ENCODE measurements around the gene FNTB.

DNA sequence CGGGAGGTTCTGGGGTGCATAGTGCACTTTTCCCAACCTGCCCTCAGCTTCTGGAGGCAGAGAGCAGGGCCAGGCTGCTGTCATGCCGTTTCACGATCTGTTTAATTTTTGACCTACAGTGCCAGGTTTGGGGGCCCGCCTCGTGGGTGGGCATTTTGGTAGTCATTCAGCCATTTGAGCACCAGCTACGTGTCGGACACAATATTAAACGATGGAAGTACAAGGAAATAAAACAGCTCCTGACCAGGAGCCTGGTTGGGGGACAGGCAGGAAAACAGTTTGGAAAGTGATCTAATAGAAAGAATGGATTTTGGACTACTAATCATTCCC lies 708 bp downstream of the FNTB start:
- TF ChIP-seq MTA3 (IDR thresholded peaks at IDR 0.05; ENCODE audit: borderline replicate concordance), result no peak
- TF ChIP-seq, protein P1, sequence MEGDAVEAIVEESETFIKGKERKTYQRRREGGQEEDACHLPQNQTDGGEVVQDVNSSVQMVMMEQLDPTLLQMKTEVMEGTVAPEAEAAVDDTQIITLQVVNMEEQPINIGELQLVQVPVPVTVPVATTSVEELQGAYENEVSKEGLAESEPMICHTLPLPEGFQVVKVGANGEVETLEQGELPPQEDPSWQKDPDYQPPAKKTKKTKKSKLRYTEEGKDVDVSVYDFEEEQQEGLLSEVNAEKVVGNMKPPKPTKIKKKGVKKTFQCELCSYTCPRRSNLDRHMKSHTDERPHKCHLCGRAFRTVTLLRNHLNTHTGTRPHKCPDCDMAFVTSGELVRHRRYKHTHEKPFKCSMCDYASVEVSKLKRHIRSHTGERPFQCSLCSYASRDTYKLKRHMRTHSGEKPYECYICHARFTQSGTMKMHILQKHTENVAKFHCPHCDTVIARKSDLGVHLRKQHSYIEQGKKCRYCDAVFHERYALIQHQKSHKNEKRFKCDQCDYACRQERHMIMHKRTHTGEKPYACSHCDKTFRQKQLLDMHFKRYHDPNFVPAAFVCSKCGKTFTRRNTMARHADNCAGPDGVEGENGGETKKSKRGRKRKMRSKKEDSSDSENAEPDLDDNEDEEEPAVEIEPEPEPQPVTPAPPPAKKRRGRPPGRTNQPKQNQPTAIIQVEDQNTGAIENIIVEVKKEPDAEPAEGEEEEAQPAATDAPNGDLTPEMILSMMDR (IDR thresholded peaks at IDR 0.05 in 2 of 3, conservative IDR thresholded peaks at IDR 0.05 in 1 of 3; ENCODE audit: insufficient read depth in 2 of 3, low read depth in 1 of 3, low read length in 3 of 3), result no peak
- TF ChIP-seq, protein P2, sequence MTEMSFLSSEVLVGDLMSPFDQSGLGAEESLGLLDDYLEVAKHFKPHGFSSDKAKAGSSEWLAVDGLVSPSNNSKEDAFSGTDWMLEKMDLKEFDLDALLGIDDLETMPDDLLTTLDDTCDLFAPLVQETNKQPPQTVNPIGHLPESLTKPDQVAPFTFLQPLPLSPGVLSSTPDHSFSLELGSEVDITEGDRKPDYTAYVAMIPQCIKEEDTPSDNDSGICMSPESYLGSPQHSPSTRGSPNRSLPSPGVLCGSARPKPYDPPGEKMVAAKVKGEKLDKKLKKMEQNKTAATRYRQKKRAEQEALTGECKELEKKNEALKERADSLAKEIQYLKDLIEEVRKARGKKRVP (CRISPR knock-in tag; IDR thresholded peaks at IDR 0.05), result no peak
- TF ChIP-seq RFX5 (IDR thresholded peaks at IDR 0.05; ENCODE audit: low read depth, low read length), result no peak
- no peak for TF ChIP-seq TAF1 (IDR thresholded peaks at IDR 0.05; ENCODE audit: control insufficient read depth, extremely low read depth, insufficient read depth, low read length, severe bottlenecking)
- TF ChIP-seq ZBTB7A (IDR thresholded peaks at IDR 0.05; ENCODE audit: borderline replicate concordance, control insufficient read depth, low read depth, low read length), result no peak
- TF ChIP-seq ETS1 (conservative IDR thresholded peaks at IDR 0.05; ENCODE audit: control insufficient read depth, low read depth, low read length), result no peak

Data from K562 (cell line).